SW480 (cell line): ENCODE results near the gene SEC22C.
A peak's percentile ranks its signal among the peaks of the same experiment; 100 is the strongest.

Experiments
- DNase-seq: peaks from one replicate; pipeline ENCODE4 v3.0.0-alpha.2; 2016; ENCODE audit warnings: low spot score

Gene SEC22C

GRCh38 chr3:42535981-42536784, 45.6 kb downstream of the SEC22C start:
- peak; percentile 61 for DNase-seq

GRCh38 chr3:42533161-42533897, 48.4 kb downstream of the SEC22C start:
- DNase-seq, result no peak

DNA sequence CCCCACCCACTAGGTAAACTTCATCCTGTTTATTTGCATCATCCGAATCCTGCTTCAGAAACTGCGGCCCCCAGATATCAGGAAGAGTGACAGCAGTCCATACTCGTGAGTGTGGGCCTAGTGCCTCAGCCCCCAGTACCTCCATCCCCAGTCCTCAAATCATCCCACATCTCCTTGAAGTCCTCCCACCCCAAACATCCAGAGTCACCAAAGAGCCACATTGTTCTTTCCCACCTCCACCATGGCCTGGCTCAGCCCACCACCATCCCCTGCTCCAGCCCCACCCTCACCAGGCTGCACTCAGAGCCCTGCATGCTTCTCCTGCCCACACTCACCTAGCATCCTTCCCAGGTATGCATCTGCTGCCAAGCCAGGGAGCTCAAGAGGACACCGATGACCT, 49.5 kb downstream of the SEC22C start:
- DNase-seq, result no peak

GRCh38 chr3:42531470-42531869, 50.3 kb downstream of the SEC22C start:
- DNase-seq, result no peak

DNA sequence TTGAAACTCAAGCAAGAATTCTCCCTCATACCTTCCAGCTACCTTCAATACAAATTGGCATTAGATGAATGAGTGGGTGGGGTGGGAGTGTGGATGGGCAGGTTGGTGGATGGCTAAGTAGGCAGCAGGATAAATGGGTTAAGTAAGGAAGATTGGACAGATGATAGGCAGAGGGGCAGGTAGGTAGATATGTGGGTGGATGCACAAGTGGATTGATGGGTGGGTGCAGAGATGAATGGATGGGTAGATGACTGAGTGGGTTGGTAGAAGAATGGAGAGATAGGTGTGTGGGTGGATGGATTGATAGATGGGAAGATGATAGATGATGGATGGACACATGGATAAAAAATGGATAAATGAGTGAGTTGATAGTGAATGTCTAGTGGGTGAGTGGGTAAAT, 51.7 kb downstream of the SEC22C start:
- DNase-seq, result no peak

DNA sequence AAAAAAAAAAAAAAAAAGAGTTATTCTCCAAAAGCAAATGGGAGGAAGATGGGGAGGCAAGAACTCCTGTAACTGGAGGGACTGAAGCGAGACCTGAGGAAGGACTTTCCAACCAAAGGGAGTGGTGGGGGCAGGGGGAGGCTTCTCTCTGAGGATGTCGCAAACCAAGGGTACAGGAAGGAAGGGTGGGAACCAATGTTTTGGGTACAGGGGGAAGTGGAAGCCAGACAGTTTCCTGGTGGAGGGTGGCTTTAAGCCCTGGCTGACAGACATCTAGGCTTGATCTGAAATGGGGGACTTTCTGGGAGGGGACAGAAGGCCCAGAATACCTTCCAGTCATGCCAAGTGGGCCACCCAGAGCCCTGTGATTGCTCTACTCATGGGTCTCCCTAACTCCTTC, 52.3 kb downstream of the SEC22C start:
- no peak for DNase-seq

DNA sequence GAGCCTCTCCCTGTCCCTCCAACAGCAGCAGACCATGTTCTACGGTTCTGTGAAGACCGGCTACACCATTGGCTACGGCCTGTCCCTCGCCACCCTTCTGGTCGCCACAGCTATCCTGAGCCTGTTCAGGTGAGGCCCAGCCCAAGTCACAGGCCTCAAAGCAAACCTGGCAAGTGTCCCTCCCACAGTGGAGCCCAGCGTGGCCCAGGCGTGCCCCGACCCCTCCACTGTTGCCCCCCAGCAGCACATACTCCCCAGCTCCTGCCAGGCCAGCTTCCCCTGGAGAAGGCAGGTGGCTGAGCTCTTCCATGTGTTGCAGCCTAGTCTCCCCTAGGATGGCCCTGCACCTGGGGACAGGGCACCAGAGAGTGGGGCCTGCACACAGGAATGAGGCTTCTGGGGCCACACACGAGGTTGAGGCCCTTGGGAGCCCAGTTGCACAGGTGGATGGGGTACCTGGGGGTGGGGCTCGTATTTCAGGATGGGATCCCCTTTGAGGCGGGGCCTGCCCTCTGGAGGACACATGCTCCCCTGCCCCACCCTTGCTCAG, 54.3 kb downstream of the SEC22C start:
- DNase-seq, result no peak

DNA sequence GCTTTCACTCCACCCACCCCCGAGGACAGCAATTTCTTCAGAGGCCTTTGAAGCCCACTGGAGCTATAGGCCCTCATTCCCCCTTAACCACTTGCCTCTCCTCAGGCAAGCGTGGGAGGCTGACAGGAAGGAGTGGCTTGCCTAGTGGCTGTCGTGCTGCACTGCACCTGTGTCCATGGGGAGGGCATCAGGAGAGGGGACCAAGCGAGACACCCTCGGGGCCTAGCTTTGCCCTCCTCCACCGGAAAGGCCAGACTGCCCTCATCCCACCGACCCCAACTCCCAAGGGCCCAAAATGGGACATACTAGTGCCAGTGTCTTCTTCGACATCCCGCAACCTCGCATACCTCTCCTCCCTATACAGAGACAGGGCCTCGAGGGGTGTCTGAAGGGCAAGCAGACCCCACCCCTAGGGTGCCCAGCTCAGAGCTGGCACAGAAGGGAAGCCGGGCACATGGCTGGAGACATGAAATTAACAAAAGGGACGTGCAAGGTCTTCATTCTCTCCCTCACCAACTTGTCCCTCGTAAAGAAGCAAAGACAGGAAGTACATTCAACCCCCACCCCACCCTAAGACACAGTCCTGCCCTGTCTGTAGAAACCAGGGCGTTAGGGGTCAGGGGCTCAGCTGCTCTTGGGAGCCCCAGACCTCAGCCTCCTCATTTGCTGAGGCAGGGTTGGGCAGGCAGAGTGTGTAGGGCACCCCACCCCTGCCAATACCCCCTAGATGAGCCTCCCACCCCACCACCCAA, 55.0 kb downstream of the SEC22C start:
- DNase-seq, result peak; percentile 36

GRCh38 chr3:42525736-42526345, 55.9 kb downstream of the SEC22C start:
- peak; percentile 9 for DNase-seq

GRCh38 chr3:42525212-42525611, 56.6 kb downstream of the SEC22C start:
- DNase-seq, result no peak

DNA sequence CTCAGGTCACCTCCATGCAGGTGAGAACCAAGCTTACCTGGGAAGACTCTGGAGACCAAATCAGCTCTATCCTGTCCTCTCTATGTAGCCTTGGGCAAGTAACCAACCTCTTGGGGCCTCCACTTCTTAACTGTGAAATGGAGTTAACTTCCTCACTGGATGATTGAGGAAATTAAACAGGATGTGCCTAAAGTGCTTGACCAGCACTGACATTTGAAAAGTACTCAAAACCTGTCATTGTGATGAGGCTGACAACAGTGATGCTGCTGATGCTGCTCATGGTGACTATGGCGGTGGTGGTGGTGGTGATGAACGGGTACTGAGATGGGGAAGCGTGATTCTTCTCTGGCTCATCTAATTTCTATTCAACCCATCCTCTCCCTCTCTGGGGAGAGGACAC, 57.0 kb downstream of the SEC22C start:
- DNase-seq, result no peak

- no peak for DNase-seq
Observed at GRCh38 chr3:42520906-42521305, 60.9 kb downstream of the SEC22C start.

- DNase-seq, result no peak
Observed at GRCh38 chr3:42520336-42520735, 61.4 kb downstream of the SEC22C start.

DNA sequence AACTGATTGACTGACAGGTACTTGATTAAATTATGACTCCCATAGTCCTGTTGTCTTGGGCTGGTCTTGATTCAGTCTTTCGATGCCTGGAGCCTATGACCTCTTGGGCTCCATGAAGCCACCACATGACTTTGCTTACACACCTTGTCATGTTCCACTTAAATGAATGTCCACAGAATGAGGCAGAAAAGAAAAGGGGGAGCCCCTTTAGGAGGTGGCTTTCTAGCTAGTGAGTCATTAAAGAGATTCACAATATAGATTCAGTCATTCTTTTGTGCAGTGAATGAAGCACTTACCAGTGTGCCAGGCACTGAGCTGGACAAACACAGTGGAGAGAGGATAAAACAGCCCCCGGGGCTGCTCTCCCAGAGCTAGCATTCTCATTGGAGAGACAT, 62.2 kb downstream of the SEC22C start:
- no peak for DNase-seq

- DNase-seq, result no peak
Observed at GRCh38 chr3:42518800-42519567, 62.8 kb downstream of the SEC22C start.

- no peak for DNase-seq
Observed at GRCh38 chr3:42517117-42517516, 64.7 kb downstream of the SEC22C start.

DNA sequence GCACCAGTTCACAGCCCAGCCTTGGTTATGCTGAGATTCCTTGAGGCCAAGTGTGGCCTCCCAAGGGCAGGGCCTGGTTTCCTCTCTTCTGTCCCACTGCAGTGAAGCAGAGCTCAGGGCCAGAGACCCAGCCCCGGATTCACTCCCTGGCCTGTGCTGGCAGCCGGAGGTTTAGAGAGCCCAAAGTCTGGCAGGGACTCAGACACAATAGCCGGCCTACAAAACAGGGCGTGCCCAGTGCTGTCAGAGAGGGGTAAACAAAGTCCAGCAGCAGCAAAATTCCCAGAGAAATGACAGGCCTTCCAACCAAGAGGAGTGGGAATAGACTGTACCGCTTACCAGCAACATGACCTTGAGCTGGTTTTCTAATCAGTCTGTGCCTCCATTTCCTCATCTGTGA, 65.3 kb downstream of the SEC22C start:
- DNase-seq, result no peak

- DNase-seq, result no peak
Observed at GRCh38 chr3:42515976-42516375, 65.8 kb downstream of the SEC22C start.

DNA sequence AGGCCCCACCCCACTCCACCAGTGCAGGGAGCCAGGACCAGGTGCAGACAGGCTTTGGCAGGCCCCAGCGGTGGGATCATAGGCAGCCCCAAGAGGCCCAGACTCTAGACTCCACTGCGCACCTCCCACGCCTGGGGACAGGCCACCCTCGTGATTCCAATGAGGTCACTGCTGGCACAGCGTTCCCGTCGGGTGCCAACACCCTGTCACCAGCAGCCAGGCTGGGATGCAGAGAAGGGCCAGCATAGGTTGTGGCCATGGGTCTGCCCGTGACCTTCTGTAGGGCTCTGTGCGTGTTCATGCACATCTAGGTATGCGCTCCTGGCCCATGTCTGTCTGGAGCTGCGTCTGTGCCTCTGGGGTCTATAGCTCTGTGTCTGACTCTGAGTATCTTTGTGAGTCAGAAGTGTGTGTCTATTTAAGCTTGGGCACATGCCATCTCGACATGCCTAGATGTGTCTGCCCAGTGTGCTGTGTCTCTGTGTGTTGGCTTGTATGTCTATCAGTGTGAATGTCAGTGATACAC, 66.3 kb downstream of the SEC22C start:
- DNase-seq, result no peak

DNA sequence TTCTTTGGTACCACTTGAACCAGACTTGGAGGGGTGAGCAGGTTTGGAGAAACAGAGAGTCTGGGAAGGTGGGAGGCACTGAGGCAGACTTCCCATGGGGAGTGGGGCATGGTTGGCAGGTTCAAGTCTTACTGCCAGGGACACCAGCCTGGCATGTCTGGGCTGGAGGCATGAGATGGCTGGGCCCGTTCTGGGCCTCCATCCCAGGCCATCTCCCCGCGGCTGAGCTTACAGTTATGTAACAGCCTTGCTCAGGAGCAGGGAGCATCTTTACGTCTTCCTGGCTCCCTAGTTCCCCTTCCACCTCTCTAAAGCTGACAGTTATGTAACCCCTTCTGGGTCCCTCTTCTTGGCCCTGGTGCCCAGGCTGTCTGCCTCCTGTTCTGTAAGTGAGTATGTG, 66.9 kb downstream of the SEC22C start:
- no peak for DNase-seq

DNA sequence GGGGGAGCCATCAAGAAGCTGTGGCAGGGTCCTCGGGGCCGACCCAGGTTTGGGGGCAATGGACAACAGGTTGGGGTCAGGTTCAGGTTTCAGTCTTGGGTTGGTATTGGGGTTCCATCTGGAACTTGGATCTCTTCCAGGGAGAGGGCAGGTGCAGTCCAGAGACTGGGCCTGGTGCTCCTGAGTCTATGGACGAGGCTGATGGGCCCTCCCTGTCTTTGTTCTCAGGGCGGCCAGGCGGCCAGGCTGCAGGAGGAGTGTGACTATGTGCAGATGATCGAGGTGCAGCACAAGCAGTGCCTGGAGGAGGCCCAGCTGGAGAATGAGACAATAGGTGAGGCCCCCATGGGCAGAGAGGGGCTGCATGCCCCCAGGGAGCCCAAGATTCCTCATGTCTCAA, 68.2 kb downstream of the SEC22C start:
- no peak for DNase-seq
